SU-DHL-6 (cell line): ENCODE data around the gene CT45A9.
"Not testable (repeated sequence)": the region's sequence is repeated elsewhere in the genome, so short reads cannot be mapped to it uniquely, and the experiment has no call there.

ENCODE experiments used
- H2AFZ ChIP-seq: fragments of 200-600 bp; sonication (generic); 2 replicates; pipeline ENCODE4 v1.6.1; 2014; ENCODE audit warnings: low read depth, mild to moderate bottlenecking, moderate library complexity, mixed read lengths, antibody characterized with exemption, low read length; ENCODE audit not compliant: severe bottlenecking
- H3F3A ChIP-seq: fragments of 200-600 bp; shearing (Covaris generic); 2 replicates; pipeline ENCODE4 v1.6.0; 2016; ENCODE audit warnings: antibody characterized with exemption, mild to moderate bottlenecking; ENCODE audit not compliant: insufficient read depth
- H3K27ac ChIP-seq: fragments of 200-600 bp; sonication (generic); 2 replicates; pipeline ENCODE4 v1.5.1; 2016; ENCODE audit warnings: low read depth, mild to moderate bottlenecking, low read length, moderate library complexity, mixed read lengths
- H3K27me3 ChIP-seq: fragments of 200-600 bp; sonication (generic), shearing (Covaris generic); 2 replicates; pipeline ENCODE4 v1.6.0; 2014; ENCODE audit warnings: mild to moderate bottlenecking, low read length
- H3K36me3 ChIP-seq: fragments of 200-600 bp; sonication (generic); 2 replicates; pipeline ENCODE4 v1.6.1; 2014; ENCODE audit warnings: mild to moderate bottlenecking, low read length, mixed read lengths
- H3K4me2 ChIP-seq: fragments of 300-600, 200-600 bp; shearing (Covaris generic), sonication (generic); 2 replicates; pipeline ENCODE4 v1.6.0; 2014; ENCODE audit warnings: low read length, low read depth, mild to moderate bottlenecking; ENCODE audit not compliant: poor library complexity, severe bottlenecking
- H3K4me3 ChIP-seq: fragments of 200-600 bp; sonication (generic); 2 replicates; pipeline ENCODE4 v1.5.1; 2014; ENCODE audit warnings: antibody characterized with exemption, low read length, mild to moderate bottlenecking, mixed read lengths; ENCODE audit not compliant: insufficient read depth, poor library complexity, severe bottlenecking
- H3K79me2 ChIP-seq: fragments of 200-600 bp; sonication (generic); 2 replicates; pipeline ENCODE4 v1.6.1; 2014; ENCODE audit warnings: mild to moderate bottlenecking, low read length, moderate library complexity; ENCODE audit not compliant: insufficient read depth
- H3K9ac ChIP-seq: fragments of 200-600 bp; sonication (generic); 2 replicates; pipeline ENCODE4 v1.7.0; 2014; ENCODE audit warnings: mild to moderate bottlenecking, low read length
- H3K9me2 ChIP-seq: fragments of 200-600 bp; sonication (generic); replicated peaks from 2 replicates; pipeline ENCODE4 v1.6.1; 2014; ENCODE audit warnings: low read length; ENCODE audit not compliant: insufficient read depth
- H3K9me3 ChIP-seq: fragments of 200-600 bp; sonication (generic); 2 replicates; pipeline ENCODE4 v1.6.1; 2014; ENCODE audit warnings: low read length, mixed read lengths; ENCODE audit not compliant: insufficient read depth
- H4K20me1 ChIP-seq: fragments of 200-600 bp; sonication (generic); 2 replicates; pipeline ENCODE4 v1.6.1; 2014; ENCODE audit warnings: low read depth, mild to moderate bottlenecking, antibody characterized with exemption, low read length, moderate library complexity, mixed read lengths
- CTCF ChIP-seq: fragments of 200-600 bp; sonication (generic); IDR thresholded peaks from one replicate; pipeline ENCODE4 v1.5.1; 2017; ENCODE audit warnings: antibody characterized with exemption, mild to moderate bottlenecking, low read length, moderate library complexity; ENCODE audit not compliant: insufficient read depth, poor library complexity, severe bottlenecking
- EZH2phosphoT487 ChIP-seq: fragments of 200-600 bp; sonication (generic), shearing (Covaris generic); conservative IDR thresholded peaks from 2 replicates; pipeline ENCODE4 v1.6.1; 2018; ENCODE audit warnings: mild to moderate bottlenecking, antibody characterized with exemption, low read length, moderate library complexity, mixed read lengths

CT45A9 gene

GRCh38 chrX:135893294-135893817 is 21.7 kb upstream of the CT45A9 start, which contains the start of the genes CT45A10 and SAGE1:
Gene CT45A10 (minus strand): TSS chrX:135893444. CDS start chrX:135885344, 8,100 bp downstream.
Gene SAGE1 (plus strand): TSS chrX:135893716. CDS start chrX:135896243, 2,527 bp downstream.
- Histone ChIP-seq H3K4me2 (no peak within 1 kb of the TSS), H3K79me2 (no peaks in the 10 kb centered on the region), H2AFZ (no peak within 1 kb of the TSS), H3K27ac (no peak within 1 kb of the TSS), H3K4me3 (no peak within 1 kb of the TSS), H3F3A (no peaks in the 10 kb centered on the region), H3K27me3 (no peaks in the 10 kb centered on the region), H3K9me2 (no peaks in the 10 kb centered on the region), H3K36me3 (no peaks in the 10 kb centered on the region), H3K9ac (no peak within 1 kb of the TSS), H3K9me3 (no peaks in the 10 kb centered on the region), H4K20me1 (no peaks in the 10 kb centered on the region)
- TF ChIP-seq EZH2phosphoT487, result no peak
- TF ChIP-seq CTCF, result no peak

- Histone ChIP-seq H3K9me2 (no peaks in the 10 kb centered on the region), H3K79me2 (no peaks in the 10 kb centered on the region), H2AFZ (no peak overlapping the region), H3K9me3 (no peaks in the 10 kb centered on the region), H3K27ac (no peak overlapping the region), H3K4me2 (no peak overlapping the region), H3K4me3 (no peak overlapping the region), H3K9ac (no peak overlapping the region), H3K27me3 (no peaks in the 10 kb centered on the region), H3F3A (no peaks in the 10 kb centered on the region), H3K36me3 (no peaks in the 10 kb centered on the region), H4K20me1 (no peaks in the 10 kb centered on the region)
- TF ChIP-seq EZH2phosphoT487 (no peak), CTCF (no peak)
Observed at GRCh38 chrX:135892781-135893180, 21.2 kb upstream of the CT45A9 start.

GRCh38 chrX:135890087-135890585 is 18.5 kb upstream of the CT45A9 start:
- Histone ChIP-seq H3F3A (no peaks in the 10 kb centered on the region), H3K9ac (no peak overlapping the region), H3K36me3 (no peaks in the 10 kb centered on the region), H3K9me3 (no peaks in the 10 kb centered on the region), H3K27me3 (no peaks in the 10 kb centered on the region), H3K4me2 (no peak overlapping the region), H3K27ac (no peak overlapping the region), H3K9me2 (no peaks in the 10 kb centered on the region), H3K4me3 (no peak overlapping the region), H2AFZ (no peak overlapping the region), H3K79me2 (no peaks in the 10 kb centered on the region), H4K20me1 (no peaks in the 10 kb centered on the region)
- no peak for TF ChIP-seq CTCF

GRCh38 chrX:135888976-135889375 is 17.4 kb upstream of the CT45A9 start:
- H3F3A ChIP-seq, H3K79me2 ChIP-seq, H3K4me2 ChIP-seq, H3K4me3 ChIP-seq, H3K36me3 ChIP-seq, H3K27me3 ChIP-seq, H3K9me3 ChIP-seq, H3K27ac ChIP-seq, H4K20me1 ChIP-seq, H3K9me2 ChIP-seq, H2AFZ ChIP-seq, H3K9ac ChIP-seq: not testable (repeated sequence)

GRCh38 chrX:135888230-135888629 is 16.6 kb upstream of the CT45A9 start:
- not testable (repeated sequence) for H3K36me3 ChIP-seq, H3K4me3 ChIP-seq, H3K9ac ChIP-seq, H2AFZ ChIP-seq, H3K9me2 ChIP-seq, H3K27ac ChIP-seq, H3K27me3 ChIP-seq, H4K20me1 ChIP-seq, H3K4me2 ChIP-seq, H3F3A ChIP-seq, H3K9me3 ChIP-seq, H3K79me2 ChIP-seq

- H3K27me3 ChIP-seq, H3K36me3 ChIP-seq, H3K9me3 ChIP-seq, H3F3A ChIP-seq, H3K4me2 ChIP-seq, H4K20me1 ChIP-seq, H3K9me2 ChIP-seq, H3K4me3 ChIP-seq, H3K79me2 ChIP-seq, H3K27ac ChIP-seq, H3K9ac ChIP-seq, H2AFZ ChIP-seq: not testable (repeated sequence)
Observed at GRCh38 chrX:135882741-135883140, 11.1 kb upstream of the CT45A9 start.
